OCI-LY3 (cell line): Measurements from ENCODE around the gene ST6GAL1.

Experiments
- H2AFZ ChIP-seq: fragments of 200-600, 300-600 bp; shearing (Covaris generic); 2 replicates; pipeline ENCODE4 v1.6.0; 2014; ENCODE audit warnings: antibody characterized with exemption, low read depth, low read length
- H3K27ac ChIP-seq: fragments of 200-600, 300-600 bp; sonication (generic); 2 replicates; pipeline ENCODE4 v1.5.1; 2014; ENCODE audit warnings: mild to moderate bottlenecking, low read length, moderate library complexity, mixed read lengths
- H3K27me3 ChIP-seq: fragments of 200-600, 300-600 bp; sonication (generic); 2 replicates; pipeline ENCODE4 v1.6.1; 2014; ENCODE audit warnings: low read depth, low read length, mixed read lengths
- H3K36me3 ChIP-seq: fragments of 200-600, 300-600 bp; sonication (generic); replicated peaks from 2 replicates; pipeline ENCODE3; 2014; ENCODE audit warnings: low read depth, low read length, mixed read lengths
- H3K4me1 ChIP-seq: fragments of 300-600, 200-600 bp; sonication (generic); 2 replicates; pipeline ENCODE4 v1.6.1; 2014; ENCODE audit warnings: low read length, mixed read lengths
- H3K4me2 ChIP-seq: fragments of 200-600, 300-600 bp; sonication (generic); 2 replicates; pipeline ENCODE4 v1.6.1; 2014; ENCODE audit warnings: low read length, mixed read lengths
- H3K4me3 ChIP-seq: fragments of 300-600, 200-600 bp; sonication (generic); 2 replicates; pipeline ENCODE4 v1.5.1; 2014; ENCODE audit warnings: antibody characterized with exemption, mild to moderate bottlenecking, low read length, moderate library complexity
- H3K79me2 ChIP-seq: fragments of 300-600, 200-600 bp; shearing (Covaris generic); 2 replicates; pipeline ENCODE4 v1.6.1; 2014; ENCODE audit warnings: mild to moderate bottlenecking, low read length, mixed read lengths
- H3K9ac ChIP-seq: fragments of 300-600, 200-600 bp; shearing (Covaris generic); 2 replicates; pipeline ENCODE4 v1.6.0; 2014; ENCODE audit warnings: mild to moderate bottlenecking, low read length, moderate library complexity
- H3K9me3 ChIP-seq: fragments of 200-600, 300-600 bp; shearing (Covaris generic); 2 replicates; pipeline ENCODE4 v1.6.1; 2014; ENCODE audit warnings: low read length, mixed read lengths; ENCODE audit not compliant: insufficient read depth
- H4K20me1 ChIP-seq: fragments of 200-600, 300-600 bp; sonication (generic); 2 replicates; pipeline ENCODE4 v1.6.1; 2016; ENCODE audit warnings: low read length, mixed read lengths; ENCODE audit not compliant: insufficient read depth
- EZH2phosphoT487 ChIP-seq: fragments of 200-600 bp; shearing (Covaris generic); IDR thresholded peaks from 2 replicates; pipeline ENCODE4 v1.6.1; 2018; ENCODE audit warnings: antibody characterized with exemption, mixed run types, low read depth
- TF ChIP-seq, protein P1 (sequence below): fragments of 200-600, 300-600 bp; sonication (generic); IDR thresholded peaks from 2 replicates; pipeline ENCODE4 v1.5.1; 2014; ENCODE audit warnings: antibody characterized with exemption, low read length, low read depth

The ST6GAL1 gene

DNA sequence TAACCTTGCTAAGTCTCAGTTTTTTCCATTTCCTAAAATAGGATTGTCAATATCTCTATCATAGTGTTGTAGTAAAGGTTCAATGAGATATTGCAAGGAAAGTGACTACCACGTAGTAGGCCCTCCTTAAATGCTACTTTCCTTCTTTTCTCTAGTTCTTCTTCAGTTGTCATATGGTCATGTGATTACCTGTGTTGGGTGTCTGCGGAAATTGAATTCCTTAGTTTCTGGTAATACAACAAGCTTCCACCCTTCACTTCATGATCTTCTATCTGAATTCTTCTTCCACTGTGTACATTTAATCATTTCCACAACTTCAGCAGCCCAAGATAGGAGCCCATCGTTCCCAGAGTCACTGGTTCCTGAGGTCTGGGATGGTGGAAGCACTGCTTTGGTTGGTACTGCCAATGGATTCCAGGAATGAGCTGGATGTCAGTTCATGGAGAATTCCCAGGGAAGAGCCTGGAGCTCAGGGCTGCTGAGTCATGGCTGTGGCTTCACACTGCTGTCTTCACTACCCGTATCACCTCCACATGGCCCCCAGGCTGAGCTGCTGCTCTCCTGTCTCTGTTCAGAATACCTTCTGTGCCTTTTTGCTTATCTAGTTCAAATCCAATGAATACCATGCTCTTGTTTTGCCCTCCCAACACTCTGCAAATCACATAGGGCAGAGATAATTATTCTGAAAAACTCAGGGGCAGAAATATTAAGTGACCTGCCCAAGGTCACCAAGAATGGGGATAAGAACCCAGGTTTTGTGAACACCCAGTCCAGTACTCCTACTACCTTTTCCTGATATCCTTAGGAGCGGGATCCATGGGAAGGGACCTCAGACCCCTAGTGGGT is 110.4 kb downstream of the ST6GAL1 start:
- Histone ChIP-seq H3K9ac (peak overlapping the region; percentile 90; the same call in 1 of the 2 replicates), H4K20me1 (peaks cover 1% of the 10 kb centered on the region; the same call in 1 of the 2 replicates), H3K4me3 (no peak overlapping the region), H3K4me1 (peaks cover 67% of the 10 kb centered on the region), H3K9me3 (no peaks in the 10 kb centered on the region), H2AFZ (no peak overlapping the region), H3K79me2 (peaks cover 72% of the 10 kb centered on the region), H3K27ac (peak overlapping the region; percentile 99), H3K36me3 (peaks cover 62% of the 10 kb centered on the region), H3K4me2 (peak overlapping the region; percentile 74), H3K27me3 (no peaks in the 10 kb centered on the region)
- TF ChIP-seq, protein P1, sequence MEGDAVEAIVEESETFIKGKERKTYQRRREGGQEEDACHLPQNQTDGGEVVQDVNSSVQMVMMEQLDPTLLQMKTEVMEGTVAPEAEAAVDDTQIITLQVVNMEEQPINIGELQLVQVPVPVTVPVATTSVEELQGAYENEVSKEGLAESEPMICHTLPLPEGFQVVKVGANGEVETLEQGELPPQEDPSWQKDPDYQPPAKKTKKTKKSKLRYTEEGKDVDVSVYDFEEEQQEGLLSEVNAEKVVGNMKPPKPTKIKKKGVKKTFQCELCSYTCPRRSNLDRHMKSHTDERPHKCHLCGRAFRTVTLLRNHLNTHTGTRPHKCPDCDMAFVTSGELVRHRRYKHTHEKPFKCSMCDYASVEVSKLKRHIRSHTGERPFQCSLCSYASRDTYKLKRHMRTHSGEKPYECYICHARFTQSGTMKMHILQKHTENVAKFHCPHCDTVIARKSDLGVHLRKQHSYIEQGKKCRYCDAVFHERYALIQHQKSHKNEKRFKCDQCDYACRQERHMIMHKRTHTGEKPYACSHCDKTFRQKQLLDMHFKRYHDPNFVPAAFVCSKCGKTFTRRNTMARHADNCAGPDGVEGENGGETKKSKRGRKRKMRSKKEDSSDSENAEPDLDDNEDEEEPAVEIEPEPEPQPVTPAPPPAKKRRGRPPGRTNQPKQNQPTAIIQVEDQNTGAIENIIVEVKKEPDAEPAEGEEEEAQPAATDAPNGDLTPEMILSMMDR = no peak
- no peak for TF ChIP-seq EZH2phosphoT487

DNA sequence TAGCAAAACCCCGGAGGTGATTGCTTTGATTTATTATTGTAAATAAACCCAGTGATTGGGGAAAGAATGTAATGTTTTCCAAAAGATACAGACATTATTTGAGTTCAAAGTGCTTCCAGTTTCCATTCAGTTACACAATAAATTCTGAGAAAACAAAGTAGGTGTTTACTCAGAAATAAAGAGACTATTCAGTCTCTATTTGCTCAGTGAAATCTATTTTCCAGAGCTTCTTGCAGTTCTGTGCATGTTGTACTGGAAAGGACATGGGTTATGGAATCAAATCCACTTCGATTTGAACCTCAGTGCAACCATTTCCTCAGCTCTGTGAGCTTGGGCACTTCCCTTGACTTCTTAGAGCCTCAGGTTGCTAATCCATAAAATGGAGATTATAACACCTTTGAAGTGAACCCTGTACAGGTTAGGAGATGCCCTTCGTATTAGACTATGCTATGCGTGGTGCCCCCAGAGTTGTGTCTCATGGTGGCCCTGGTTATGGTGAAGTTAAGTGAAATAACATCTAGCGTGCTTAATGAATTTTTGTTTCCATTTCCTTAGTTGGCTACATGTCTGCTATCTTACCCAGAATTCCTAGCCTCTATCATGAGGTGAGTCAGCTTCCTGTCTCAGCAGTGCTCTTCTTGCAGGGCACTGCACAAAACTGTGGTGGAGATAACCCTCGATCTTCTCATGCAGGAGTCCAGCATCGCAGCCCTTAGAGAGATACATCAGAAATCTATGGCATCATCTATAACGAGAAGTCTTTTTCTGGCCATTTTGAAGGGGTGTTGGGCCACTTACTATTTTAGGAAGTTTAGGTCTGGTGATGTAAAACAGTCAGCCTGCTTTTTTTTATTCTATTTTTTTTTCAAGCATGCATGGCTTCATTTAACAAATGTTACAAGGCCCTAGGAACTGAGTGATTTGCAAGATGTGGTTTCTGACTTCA is 111.3 kb downstream of the ST6GAL1 start:
- Histone ChIP-seq H2AFZ (no peak overlapping the region), H4K20me1 (peaks cover 8% of the 10 kb centered on the region; the same call in 1 of the 2 replicates), H3K4me1 (peaks cover 72% of the 10 kb centered on the region), H3K9ac (peak overlapping the region; percentile 90), H3K27me3 (no peaks in the 10 kb centered on the region), H3K4me3 (no peak overlapping the region), H3K4me2 (peak overlapping the region; percentile 74), H3K9me3 (no peaks in the 10 kb centered on the region), H3K27ac (peak overlapping the region; percentile 99), H3K79me2 (peaks cover 72% of the 10 kb centered on the region), H3K36me3 (peaks cover 68% of the 10 kb centered on the region)
- TF ChIP-seq EZH2phosphoT487 = no peak
- TF ChIP-seq, protein P1 = no peak

DNA sequence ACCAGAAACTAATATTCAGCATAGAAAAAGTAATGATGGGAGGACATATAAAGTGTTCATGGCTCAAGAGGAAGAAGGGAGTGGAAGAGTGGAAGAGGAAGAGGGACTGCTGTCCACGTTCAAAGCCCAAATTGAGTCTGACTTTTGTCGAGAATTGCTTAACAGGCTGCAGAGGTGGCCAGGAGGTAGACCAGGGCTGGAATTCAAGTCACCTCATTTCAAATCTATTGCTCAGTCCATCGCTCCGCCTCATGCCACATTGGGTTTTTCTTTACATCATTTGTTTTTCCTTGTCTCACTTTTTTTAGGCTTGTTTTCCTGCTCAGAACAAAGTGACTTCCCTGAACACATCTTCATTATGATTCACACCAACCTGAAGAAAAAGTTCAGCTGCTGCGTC is 112.0 kb downstream of the ST6GAL1 start:
- Histone ChIP-seq H2AFZ (no peak overlapping the region), H3K4me1 (peaks cover 72% of the 10 kb centered on the region), H3K27ac (peak overlapping the region; percentile 99), H3K79me2 (peaks cover 79% of the 10 kb centered on the region), H3K4me2 (peak overlapping the region; percentile 74), H3K4me3 (no peak overlapping the region; the same call in 1 of the 2 replicates), H3K9me3 (no peaks in the 10 kb centered on the region), H3K27me3 (no peaks in the 10 kb centered on the region), H3K36me3 (peaks cover 71% of the 10 kb centered on the region), H3K9ac (peak overlapping the region; percentile 90), H4K20me1 (peaks cover 8% of the 10 kb centered on the region; the same call in 1 of the 2 replicates)
- TF ChIP-seq, protein P1 = no peak
- TF ChIP-seq EZH2phosphoT487 = no peak
